Measurements from ENCODE around the gene RHOXF1. TPM values are rescaled to one million over a fixed set of nuclear protein-coding genes. Genes with fewer than 3 reads are reported as not detected.
"Not testable (repeated sequence)": the region's sequence is repeated elsewhere in the genome, so short reads cannot be mapped to it uniquely, and the experiment has no call there.

RHOXF1 gene
- total RNA-seq, 1 donor from 2014 or later, result not detected

DNA sequence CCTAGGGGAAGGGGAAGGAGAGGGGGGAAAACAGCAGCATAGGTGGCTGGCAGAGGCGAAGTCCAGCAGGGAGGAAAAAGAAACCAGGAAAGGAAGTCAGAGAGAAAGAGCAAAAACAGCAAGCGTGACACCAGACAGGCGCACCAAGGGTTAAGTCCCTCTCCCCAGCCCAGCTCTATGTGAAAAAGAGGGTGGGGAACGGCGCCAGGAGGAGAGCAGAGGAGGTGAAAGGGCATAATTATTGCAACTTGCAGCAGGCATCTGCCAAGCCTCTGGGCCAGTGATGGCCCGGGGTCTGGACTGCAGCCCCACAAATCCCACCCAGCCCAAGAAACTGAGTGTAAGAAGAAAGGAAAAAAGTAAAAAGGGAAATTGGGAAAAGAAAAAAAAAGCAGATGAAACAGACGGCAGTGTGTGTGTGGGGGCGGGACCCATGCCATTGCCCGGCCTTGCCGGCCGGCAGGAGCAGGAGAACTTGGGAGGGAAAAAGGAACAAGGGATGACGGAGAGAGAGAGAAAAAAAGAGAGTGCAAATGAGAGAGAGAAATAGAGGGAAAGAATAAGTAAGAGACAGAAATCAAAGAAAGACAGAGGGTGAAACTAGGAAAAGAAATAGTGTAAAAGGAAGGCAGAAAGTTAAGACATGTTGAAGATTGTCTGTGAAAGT is 28.6 kb upstream of the RHOXF1 start:
- FAIRE-seq, result no peak
- DNase-seq (ENCODE audit: low read depth), result no peak
- H3K4me3 ChIP-seq (ENCODE audit: low read depth, low read length), result no peak overlapping the region
- no peaks in the 10 kb centered on the region for H3K27me3 ChIP-seq (ENCODE audit: control insufficient read depth, insufficient read depth, low read length)
- no peaks in the 10 kb centered on the region for H3K36me3 ChIP-seq (ENCODE audit: control insufficient read depth, insufficient read depth, low read length)
- TF ChIP-seq, protein P1, sequence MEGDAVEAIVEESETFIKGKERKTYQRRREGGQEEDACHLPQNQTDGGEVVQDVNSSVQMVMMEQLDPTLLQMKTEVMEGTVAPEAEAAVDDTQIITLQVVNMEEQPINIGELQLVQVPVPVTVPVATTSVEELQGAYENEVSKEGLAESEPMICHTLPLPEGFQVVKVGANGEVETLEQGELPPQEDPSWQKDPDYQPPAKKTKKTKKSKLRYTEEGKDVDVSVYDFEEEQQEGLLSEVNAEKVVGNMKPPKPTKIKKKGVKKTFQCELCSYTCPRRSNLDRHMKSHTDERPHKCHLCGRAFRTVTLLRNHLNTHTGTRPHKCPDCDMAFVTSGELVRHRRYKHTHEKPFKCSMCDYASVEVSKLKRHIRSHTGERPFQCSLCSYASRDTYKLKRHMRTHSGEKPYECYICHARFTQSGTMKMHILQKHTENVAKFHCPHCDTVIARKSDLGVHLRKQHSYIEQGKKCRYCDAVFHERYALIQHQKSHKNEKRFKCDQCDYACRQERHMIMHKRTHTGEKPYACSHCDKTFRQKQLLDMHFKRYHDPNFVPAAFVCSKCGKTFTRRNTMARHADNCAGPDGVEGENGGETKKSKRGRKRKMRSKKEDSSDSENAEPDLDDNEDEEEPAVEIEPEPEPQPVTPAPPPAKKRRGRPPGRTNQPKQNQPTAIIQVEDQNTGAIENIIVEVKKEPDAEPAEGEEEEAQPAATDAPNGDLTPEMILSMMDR (IDR thresholded peaks at IDR 0.05; ENCODE audit: insufficient read depth, low read length, severe bottlenecking), result no peak

DNA sequence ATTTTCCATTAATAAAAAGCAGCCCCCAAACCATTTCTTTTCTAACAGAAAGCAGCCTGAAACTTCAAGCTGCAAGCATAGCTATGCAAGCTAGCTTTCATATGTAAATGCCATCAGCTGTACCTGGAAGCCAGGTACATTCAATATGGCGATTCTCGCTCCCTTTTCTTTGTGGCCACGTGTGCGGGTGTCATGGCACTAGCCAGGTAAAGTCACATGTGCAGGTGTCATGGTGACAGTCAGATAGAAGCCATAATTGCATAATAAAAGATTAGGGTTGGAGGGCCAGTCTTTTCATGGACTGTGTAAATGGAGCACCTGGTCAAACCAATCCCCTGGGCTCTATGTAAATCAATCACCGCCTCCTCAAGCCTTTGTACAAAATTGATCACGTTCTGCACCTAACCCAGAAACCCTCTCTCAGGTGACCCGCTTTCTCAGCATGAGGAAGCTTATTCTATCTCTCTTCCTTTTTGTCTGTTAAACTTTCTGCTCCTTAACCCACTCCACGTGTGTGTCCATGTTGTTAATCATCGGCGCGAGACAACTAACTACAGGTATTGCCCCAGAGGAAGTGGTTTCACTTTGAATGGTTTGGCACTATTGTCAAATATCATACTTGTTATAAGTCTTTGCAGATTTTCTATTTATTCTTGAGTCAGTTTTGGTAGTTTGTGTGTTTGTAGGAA is 24.7 kb upstream of the RHOXF1 start:
- Histone ChIP-seq H3K36me3 (ENCODE audit: control insufficient read depth, insufficient read depth, low read length) (no peaks in the 10 kb centered on the region), H3K27me3 (ENCODE audit: control insufficient read depth, insufficient read depth, low read length) (no peaks in the 10 kb centered on the region), H3K4me3 (ENCODE audit: low read depth, low read length) (no peak overlapping the region)
- TF ChIP-seq, protein P1 (IDR thresholded peaks at IDR 0.05; ENCODE audit: insufficient read depth, low read length, severe bottlenecking), result no peak
- FAIRE-seq, result no peak
- no peak for DNase-seq (ENCODE audit: low read depth)

DNA sequence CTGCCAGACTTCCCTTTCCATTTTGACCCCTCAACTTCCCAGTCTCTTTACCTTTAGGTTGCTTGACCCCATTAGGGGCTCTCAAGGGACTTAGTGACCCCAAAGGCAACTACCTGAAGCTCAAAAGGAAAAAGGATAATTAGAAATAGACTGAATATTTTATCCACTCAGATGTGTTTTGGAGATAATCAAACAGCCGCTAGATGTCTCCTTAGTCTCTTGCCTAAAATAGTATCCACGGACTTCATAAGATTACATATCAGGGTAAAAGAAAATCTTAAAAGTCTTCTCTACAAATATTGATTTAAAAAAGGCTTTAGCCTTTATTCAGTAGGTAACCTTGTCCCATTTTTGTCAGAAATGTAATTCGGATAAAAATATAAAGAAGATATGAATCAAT is 21.7 kb upstream of the RHOXF1 start:
- no peaks in the 10 kb centered on the region for H3K27me3 ChIP-seq (ENCODE audit: control insufficient read depth, insufficient read depth, low read length)
- DNase-seq (ENCODE audit: low read depth) (no peak), FAIRE-seq (no peak)
- no peak overlapping the region for H3K4me3 ChIP-seq (ENCODE audit: low read depth, low read length)
- H3K36me3 ChIP-seq (ENCODE audit: control insufficient read depth, insufficient read depth, low read length), result no peaks in the 10 kb centered on the region
- TF ChIP-seq, protein P1 (IDR thresholded peaks at IDR 0.05; ENCODE audit: insufficient read depth, low read length, severe bottlenecking), result no peak

DNA sequence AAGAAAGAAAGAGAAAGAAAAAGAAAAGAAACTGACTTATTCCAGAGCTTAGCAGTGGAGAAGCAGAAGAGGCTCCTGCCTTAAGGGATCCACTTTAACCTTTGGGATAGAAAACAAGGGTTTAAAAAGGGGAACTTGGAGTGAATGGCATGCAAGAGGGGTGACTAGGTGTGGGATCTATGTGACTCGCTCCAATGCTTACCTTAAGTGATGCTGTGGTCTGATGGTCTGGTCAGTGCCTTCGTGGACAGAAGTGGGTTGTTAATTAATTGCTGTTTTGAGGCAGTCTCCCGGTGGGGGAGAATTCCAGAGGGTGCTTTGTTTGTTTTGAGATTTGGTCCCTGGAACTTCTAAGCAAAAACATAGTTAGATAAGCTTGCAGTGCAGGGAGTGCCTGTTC is 21.1 kb upstream of the RHOXF1 start:
- Histone ChIP-seq H3K4me3 (ENCODE audit: low read depth, low read length) (no peak overlapping the region), H3K27me3 (ENCODE audit: control insufficient read depth, insufficient read depth, low read length) (no peaks in the 10 kb centered on the region), H3K36me3 (ENCODE audit: control insufficient read depth, insufficient read depth, low read length) (no peaks in the 10 kb centered on the region)
- no peak for DNase-seq (ENCODE audit: low read depth)
- FAIRE-seq, result no peak
- TF ChIP-seq, protein P1 (IDR thresholded peaks at IDR 0.05; ENCODE audit: insufficient read depth, low read length, severe bottlenecking), result no peak

DNA sequence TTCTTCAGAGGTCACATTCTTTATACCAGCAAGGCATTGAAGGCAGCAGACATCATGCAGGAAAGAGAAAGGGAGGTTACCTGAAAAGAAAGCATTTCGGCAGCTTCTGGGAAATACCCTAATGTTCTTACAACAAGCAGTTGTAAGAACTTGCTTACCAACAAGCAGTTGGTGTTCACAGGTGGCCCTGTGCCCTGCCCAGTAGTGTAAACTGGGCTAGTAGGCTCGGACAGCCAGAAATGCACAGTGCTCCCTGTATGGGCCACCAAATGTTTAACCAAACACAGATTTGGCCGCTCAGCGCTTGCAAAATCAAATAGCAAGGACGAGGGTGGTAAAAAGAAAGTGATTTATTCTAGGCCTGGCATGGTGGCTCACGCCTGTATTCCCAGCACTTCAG is 20.4 kb upstream of the RHOXF1 start:
- no peaks in the 10 kb centered on the region for H3K27me3 ChIP-seq (ENCODE audit: control insufficient read depth, insufficient read depth, low read length)
- no peak overlapping the region for H3K4me3 ChIP-seq (ENCODE audit: low read depth, low read length)
- DNase-seq (ENCODE audit: low read depth), result no peak
- FAIRE-seq, result no peak
- H3K36me3 ChIP-seq (ENCODE audit: control insufficient read depth, insufficient read depth, low read length), result no peaks in the 10 kb centered on the region
- TF ChIP-seq, protein P1 (IDR thresholded peaks at IDR 0.05; ENCODE audit: insufficient read depth, low read length, severe bottlenecking), result no peak

DNA sequence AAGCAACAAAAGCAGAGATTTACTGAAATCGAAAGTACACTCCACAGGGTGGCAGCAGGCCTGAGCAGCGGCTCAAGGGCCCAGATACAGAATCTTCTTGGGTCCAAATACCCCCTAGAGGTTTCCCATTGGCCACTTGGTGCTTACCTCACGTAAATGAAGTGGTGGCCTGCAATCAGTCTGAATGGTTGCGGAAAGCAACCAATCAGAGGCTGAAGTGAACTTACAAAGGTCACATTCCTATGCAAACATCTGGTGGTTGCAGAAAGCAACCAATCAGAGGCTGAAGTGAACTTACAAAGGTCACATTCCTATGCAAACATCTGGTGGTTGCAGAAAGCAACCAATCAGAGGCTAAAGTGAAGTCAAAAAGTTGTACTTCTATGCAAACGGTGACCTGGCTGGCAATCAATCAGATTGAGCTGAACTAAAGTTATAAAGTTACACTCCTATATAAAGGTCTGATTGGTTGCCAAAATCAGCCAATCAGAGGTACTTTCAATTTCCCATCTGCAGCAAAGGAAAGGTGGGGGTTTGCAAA is 12.7 kb upstream of the RHOXF1 start:
- FAIRE-seq; DNase-seq (ENCODE audit: low read depth); H3K4me3 ChIP-seq (ENCODE audit: low read depth, low read length); H3K27me3 ChIP-seq (ENCODE audit: control insufficient read depth, insufficient read depth, low read length); H3K36me3 ChIP-seq (ENCODE audit: control insufficient read depth, insufficient read depth, low read length): not testable (repeated sequence)
